HL-60 (cell line): ENCODE results near the gene EPB41L2.

Source experiments
- GABPA ChIP-seq: IDR thresholded peaks from 2 replicates; pipeline ENCODE4 v1.6.1; 2012; ENCODE audit warnings: low read depth
- TF ChIP-seq, protein P1 (sequence below): IDR thresholded peaks from one replicate; pipeline ENCODE4 v1.5.1; 2011; ENCODE audit warnings: low read length, control low read depth, inconsistent platforms; ENCODE audit not compliant: insufficient read depth
- TF ChIP-seq, protein P2 (sequence below): IDR thresholded peaks from 2 replicates; pipeline ENCODE4 v1.6.1; 2012; ENCODE audit warnings: low read depth; ENCODE audit not compliant: insufficient replicate concordance

DNA sequence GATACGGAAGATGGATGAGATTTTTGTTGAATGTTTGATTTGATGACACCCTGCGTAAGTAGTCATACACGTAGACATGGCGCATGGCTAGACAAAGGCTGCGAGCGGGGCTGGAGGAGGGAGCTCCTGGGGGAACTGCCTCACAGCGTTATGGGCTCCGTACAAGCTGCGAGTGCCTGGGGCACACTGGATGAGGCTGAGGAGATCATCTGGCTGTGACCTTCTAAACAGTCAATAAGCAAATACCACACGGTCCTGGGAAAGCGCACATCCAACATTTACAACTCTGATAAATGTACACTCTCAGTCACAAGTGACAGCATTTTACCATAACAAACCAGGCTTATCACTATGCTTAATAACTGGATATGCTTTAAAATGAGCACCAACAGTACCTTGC lies 198.7 kb downstream of the EPB41L2 start:
- TF ChIP-seq, protein P1, sequence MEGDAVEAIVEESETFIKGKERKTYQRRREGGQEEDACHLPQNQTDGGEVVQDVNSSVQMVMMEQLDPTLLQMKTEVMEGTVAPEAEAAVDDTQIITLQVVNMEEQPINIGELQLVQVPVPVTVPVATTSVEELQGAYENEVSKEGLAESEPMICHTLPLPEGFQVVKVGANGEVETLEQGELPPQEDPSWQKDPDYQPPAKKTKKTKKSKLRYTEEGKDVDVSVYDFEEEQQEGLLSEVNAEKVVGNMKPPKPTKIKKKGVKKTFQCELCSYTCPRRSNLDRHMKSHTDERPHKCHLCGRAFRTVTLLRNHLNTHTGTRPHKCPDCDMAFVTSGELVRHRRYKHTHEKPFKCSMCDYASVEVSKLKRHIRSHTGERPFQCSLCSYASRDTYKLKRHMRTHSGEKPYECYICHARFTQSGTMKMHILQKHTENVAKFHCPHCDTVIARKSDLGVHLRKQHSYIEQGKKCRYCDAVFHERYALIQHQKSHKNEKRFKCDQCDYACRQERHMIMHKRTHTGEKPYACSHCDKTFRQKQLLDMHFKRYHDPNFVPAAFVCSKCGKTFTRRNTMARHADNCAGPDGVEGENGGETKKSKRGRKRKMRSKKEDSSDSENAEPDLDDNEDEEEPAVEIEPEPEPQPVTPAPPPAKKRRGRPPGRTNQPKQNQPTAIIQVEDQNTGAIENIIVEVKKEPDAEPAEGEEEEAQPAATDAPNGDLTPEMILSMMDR = no peak
- TF ChIP-seq GABPA = no peak
- TF ChIP-seq, protein P2, sequence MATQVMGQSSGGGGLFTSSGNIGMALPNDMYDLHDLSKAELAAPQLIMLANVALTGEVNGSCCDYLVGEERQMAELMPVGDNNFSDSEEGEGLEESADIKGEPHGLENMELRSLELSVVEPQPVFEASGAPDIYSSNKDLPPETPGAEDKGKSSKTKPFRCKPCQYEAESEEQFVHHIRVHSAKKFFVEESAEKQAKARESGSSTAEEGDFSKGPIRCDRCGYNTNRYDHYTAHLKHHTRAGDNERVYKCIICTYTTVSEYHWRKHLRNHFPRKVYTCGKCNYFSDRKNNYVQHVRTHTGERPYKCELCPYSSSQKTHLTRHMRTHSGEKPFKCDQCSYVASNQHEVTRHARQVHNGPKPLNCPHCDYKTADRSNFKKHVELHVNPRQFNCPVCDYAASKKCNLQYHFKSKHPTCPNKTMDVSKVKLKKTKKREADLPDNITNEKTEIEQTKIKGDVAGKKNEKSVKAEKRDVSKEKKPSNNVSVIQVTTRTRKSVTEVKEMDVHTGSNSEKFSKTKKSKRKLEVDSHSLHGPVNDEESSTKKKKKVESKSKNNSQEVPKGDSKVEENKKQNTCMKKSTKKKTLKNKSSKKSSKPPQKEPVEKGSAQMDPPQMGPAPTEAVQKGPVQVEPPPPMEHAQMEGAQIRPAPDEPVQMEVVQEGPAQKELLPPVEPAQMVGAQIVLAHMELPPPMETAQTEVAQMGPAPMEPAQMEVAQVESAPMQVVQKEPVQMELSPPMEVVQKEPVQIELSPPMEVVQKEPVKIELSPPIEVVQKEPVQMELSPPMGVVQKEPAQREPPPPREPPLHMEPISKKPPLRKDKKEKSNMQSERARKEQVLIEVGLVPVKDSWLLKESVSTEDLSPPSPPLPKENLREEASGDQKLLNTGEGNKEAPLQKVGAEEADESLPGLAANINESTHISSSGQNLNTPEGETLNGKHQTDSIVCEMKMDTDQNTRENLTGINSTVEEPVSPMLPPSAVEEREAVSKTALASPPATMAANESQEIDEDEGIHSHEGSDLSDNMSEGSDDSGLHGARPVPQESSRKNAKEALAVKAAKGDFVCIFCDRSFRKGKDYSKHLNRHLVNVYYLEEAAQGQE = no peak
